ENCODE results near the gene PEAK1.

Gene PEAK1

GRCh38 chr15:77247116-77247515 lies 172.8 kb downstream of the PEAK1 start:
- Histone ChIP-seq H3K4me3 (IDR thresholded peaks at IDR 0.05; ENCODE audit: insufficient read depth, low read depth, low read length) (no peak overlapping the region), H3K36me3 (ENCODE audit: insufficient read depth) (no peaks in the 10 kb centered on the region), H3K9ac (no peak overlapping the region), H2AFZ (ENCODE audit: low read depth) (no peak overlapping the region), H3K27me3 (ENCODE audit: insufficient read depth, low read depth) (no peaks in the 10 kb centered on the region), H3K4me2 (no peak overlapping the region), H3K27ac (no peak overlapping the region), H3K79me2 (ENCODE audit: insufficient read depth, low read depth) (no peaks in the 10 kb centered on the region), H4K20me1 (ENCODE audit: insufficient read depth) (no peaks in the 10 kb centered on the region), H3K4me1 (ENCODE audit: low read depth, poor library complexity, severe bottlenecking) (peaks cover 7% of the 10 kb centered on the region)
- TF ChIP-seq CTCF (conservative IDR thresholded peaks at IDR 0.05; ENCODE audit: low read depth, low read length) = no peak

- Histone ChIP-seq H3K27me3 (ENCODE audit: insufficient read depth, low read depth) (no peaks in the 10 kb centered on the region), H3K4me3 (IDR thresholded peaks at IDR 0.05; ENCODE audit: insufficient read depth, low read depth, low read length) (no peak overlapping the region), H3K4me2 (no peak overlapping the region), H3K36me3 (ENCODE audit: insufficient read depth) (no peaks in the 10 kb centered on the region), H3K79me2 (ENCODE audit: insufficient read depth, low read depth) (no peaks in the 10 kb centered on the region), H3K9ac (no peak overlapping the region), H4K20me1 (ENCODE audit: insufficient read depth) (no peaks in the 10 kb centered on the region), H2AFZ (ENCODE audit: low read depth) (no peak overlapping the region), H3K4me1 (ENCODE audit: low read depth, poor library complexity, severe bottlenecking) (peaks cover 7% of the 10 kb centered on the region), H3K27ac (no peak overlapping the region)
- no peak for TF ChIP-seq CTCF (conservative IDR thresholded peaks at IDR 0.05; ENCODE audit: low read depth, low read length)
Observed at GRCh38 chr15:77243716-77244401, 176.0 kb downstream of the PEAK1 start.

GRCh38 chr15:77243135-77243534 lies 176.8 kb downstream of the PEAK1 start:
- Histone ChIP-seq H3K4me1 (ENCODE audit: low read depth, poor library complexity, severe bottlenecking) (peaks cover 7% of the 10 kb centered on the region), H4K20me1 (ENCODE audit: insufficient read depth) (no peaks in the 10 kb centered on the region), H3K4me2 (no peak overlapping the region), H3K27me3 (ENCODE audit: insufficient read depth, low read depth) (no peaks in the 10 kb centered on the region), H2AFZ (ENCODE audit: low read depth) (no peak overlapping the region), H3K79me2 (ENCODE audit: insufficient read depth, low read depth) (no peaks in the 10 kb centered on the region), H3K4me3 (IDR thresholded peaks at IDR 0.05; ENCODE audit: insufficient read depth, low read depth, low read length) (no peak overlapping the region), H3K36me3 (ENCODE audit: insufficient read depth) (no peaks in the 10 kb centered on the region), H3K9ac (no peak overlapping the region), H3K27ac (no peak overlapping the region)
- no peak for TF ChIP-seq CTCF (conservative IDR thresholded peaks at IDR 0.05; ENCODE audit: low read depth, low read length)

GRCh38 chr15:77239882-77240608 lies 179.9 kb downstream of the PEAK1 start:
- Histone ChIP-seq H3K79me2 (ENCODE audit: insufficient read depth, low read depth) (no peaks in the 10 kb centered on the region), H3K27ac (no peak overlapping the region), H3K27me3 (ENCODE audit: insufficient read depth, low read depth) (no peaks in the 10 kb centered on the region), H3K36me3 (ENCODE audit: insufficient read depth) (no peaks in the 10 kb centered on the region), H4K20me1 (ENCODE audit: insufficient read depth) (no peaks in the 10 kb centered on the region), H2AFZ (ENCODE audit: low read depth) (no peak overlapping the region), H3K4me1 (ENCODE audit: low read depth, poor library complexity, severe bottlenecking) (peaks cover 7% of the 10 kb centered on the region), H3K4me2 (no peak overlapping the region), H3K4me3 (IDR thresholded peaks at IDR 0.05; ENCODE audit: insufficient read depth, low read depth, low read length) (no peak overlapping the region), H3K9ac (no peak overlapping the region)
- TF ChIP-seq CTCF (conservative IDR thresholded peaks at IDR 0.05; ENCODE audit: low read depth, low read length) = no peak

Measured in KMS-11 (cell line).